Rectal smooth muscle tissue (tissue), 1 donor: Measurements from ENCODE around the gene NOL3.

Experiments
- H3K27ac ChIP-seq: one replicate; pipeline ENCODE4 v1.7.0; 2013; ENCODE audit warnings: low read depth, low read length, inconsistent platforms
- H3K27me3 ChIP-seq: one replicate; pipeline ENCODE4 v1.7.0; 2013; ENCODE audit warnings: low read length; ENCODE audit not compliant: control insufficient read depth, insufficient read depth
- H3K36me3 ChIP-seq: one replicate; pipeline ENCODE4 v1.7.0; 2013; ENCODE audit warnings: low read length; ENCODE audit not compliant: control insufficient read depth, insufficient read depth
- H3K4me1 ChIP-seq: one replicate; pipeline ENCODE4 v1.7.0; 2013; ENCODE audit warnings: low read length; ENCODE audit not compliant: control insufficient read depth, insufficient read depth
- H3K4me3 ChIP-seq: one replicate; pipeline ENCODE4 v1.7.0; 2013; ENCODE audit warnings: low read length
- H3K9ac ChIP-seq: one replicate; pipeline ENCODE4 v1.7.0; 2013; ENCODE audit warnings: low read length

NOL3 gene

DNA sequence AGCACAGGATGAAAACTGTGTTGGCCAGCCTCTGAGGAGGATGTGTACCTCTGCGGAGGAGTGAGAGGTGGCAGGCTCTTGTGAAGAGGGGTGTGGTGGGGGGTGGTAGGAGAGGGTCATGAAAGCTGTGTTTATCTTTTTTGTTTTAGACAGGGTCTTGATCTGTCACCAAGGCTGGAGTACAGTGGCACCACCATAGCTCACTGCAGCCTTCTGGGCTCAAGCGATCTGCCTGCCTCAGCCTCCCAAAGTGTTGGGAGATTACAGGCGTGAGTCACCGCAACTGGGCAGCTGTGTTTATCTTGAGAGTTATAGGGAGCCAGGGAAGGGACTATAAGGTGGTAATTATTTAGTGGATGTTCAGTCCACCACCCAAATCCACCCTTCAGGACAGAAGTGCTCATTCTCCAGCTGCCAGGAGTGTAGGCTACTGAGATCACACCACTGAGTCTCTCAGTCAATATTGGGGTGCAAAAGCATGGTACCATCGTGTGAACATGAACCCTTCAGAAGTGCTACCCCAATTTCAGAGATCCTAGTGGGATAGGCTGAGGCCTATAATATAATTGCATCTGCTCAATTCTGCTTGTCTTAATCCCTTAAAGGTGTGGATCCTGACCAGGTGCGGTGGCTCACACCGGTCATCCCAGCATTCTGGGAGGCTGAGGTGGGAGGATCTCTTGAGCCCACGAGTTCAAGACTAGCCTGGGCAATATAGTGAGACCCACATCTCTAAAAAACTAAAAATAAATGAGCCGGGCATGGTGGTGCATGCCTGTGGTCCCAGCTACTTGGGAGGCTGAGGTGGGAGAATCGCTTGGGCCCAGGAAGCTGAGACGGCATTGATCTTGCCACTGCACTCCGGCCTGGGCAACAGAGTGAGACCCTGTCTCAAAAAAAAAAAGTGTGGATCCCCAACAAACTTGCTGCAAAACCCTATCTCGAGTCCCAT is 20.4 kb downstream of the NOL3 start:
- Histone ChIP-seq H3K27ac (no peak overlapping the region), H3K36me3 (peaks cover 11% of the 10 kb centered on the region), H3K4me1 (peaks cover 12% of the 10 kb centered on the region), H3K27me3 (no peaks in the 10 kb centered on the region), H3K4me3 (no peak overlapping the region), H3K9ac (no peak overlapping the region)

DNA sequence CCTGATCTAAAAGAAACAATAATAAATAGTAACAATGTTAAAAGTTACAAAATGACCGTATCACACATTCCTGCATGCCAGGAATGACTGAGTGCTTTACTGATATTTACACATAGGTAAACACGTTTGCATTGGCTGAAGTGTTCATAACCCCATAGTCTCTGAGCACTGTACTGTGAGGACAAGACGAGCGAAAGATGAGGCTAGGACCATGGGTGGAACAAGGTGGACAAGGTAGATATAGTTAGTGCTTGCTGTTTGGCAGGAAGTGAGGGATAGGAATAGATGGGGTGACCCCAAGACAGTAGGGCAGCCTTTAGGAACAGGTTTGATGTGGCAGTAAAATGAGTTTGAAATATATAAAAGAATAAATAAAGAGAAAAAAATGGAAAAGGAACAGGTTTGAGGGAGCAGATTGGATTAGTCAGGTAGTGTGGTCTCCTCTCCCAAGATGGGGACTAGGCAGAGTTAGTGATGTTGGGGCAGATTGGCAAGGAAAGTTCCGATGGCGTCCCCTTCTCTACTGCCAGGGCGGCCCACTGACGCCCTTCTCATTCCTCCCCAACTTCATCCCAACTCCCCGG is 21.2 kb downstream of the NOL3 start:
- Histone ChIP-seq H3K27ac (no peak overlapping the region), H3K4me1 (peaks cover 12% of the 10 kb centered on the region), H3K27me3 (no peaks in the 10 kb centered on the region), H3K9ac (no peak overlapping the region), H3K36me3 (peaks cover 17% of the 10 kb centered on the region), H3K4me3 (peak overlapping the region; percentile 40)

- no peaks in the 10 kb centered on the region for H3K27me3 ChIP-seq
- peak within 1 kb of the TSS; percentile 97 for H3K4me3 ChIP-seq
- H3K9ac ChIP-seq: peak within 1 kb of the TSS; percentile 95
- peak within 1 kb of the TSS; percentile 40 for H3K27ac ChIP-seq
- peaks cover 12% of the 10 kb centered on the region for H3K4me1 ChIP-seq
- H3K36me3 ChIP-seq: peaks cover 23% of the 10 kb centered on the region
These were observed 21.8 kb downstream of the NOL3 start, which contains the start of gene E2F4 for GRCh38 chr16:67191995-67192681. TSS of gene E2F4 (plus strand) at chr16:67192155. CDS start at chr16:67192228, 73 bp downstream.

GRCh38 chr16:67192781-67193361 is 22.5 kb downstream of the NOL3 start:
- peaks cover 12% of the 10 kb centered on the region for H3K4me1 ChIP-seq
- H3K36me3 ChIP-seq: peaks cover 30% of the 10 kb centered on the region
- no peak overlapping the region for H3K27ac ChIP-seq
- H3K27me3 ChIP-seq: no peaks in the 10 kb centered on the region
- peak overlapping the region; percentile 97 for H3K4me3 ChIP-seq
- peak overlapping the region; percentile 95 for H3K9ac ChIP-seq

DNA sequence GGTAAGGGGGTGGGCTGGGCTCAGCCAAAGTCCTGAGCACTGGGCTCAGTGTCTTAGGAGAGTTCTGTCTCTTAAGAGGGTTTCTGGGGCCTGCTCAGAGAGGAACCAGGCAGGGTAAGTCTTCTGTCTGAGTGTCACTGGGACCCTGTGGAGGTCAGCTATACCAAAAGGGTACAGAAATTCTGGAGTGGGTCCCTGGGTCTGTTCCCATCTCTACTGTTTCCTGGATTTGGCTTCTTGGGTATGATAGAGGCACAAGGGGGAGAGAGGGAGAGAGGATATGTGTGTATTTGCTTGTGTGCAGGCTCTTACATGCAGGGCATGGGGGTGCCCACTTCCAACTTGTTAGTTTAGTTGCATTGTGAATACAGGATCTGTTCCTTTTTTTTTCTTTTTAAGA is 23.2 kb downstream of the NOL3 start:
- Histone ChIP-seq H3K27me3 (no peaks in the 10 kb centered on the region), H3K27ac (no peak overlapping the region), H3K36me3 (peaks cover 34% of the 10 kb centered on the region), H3K4me3 (peak overlapping the region; percentile 97), H3K9ac (peak overlapping the region; percentile 95), H3K4me1 (peaks cover 12% of the 10 kb centered on the region)

DNA sequence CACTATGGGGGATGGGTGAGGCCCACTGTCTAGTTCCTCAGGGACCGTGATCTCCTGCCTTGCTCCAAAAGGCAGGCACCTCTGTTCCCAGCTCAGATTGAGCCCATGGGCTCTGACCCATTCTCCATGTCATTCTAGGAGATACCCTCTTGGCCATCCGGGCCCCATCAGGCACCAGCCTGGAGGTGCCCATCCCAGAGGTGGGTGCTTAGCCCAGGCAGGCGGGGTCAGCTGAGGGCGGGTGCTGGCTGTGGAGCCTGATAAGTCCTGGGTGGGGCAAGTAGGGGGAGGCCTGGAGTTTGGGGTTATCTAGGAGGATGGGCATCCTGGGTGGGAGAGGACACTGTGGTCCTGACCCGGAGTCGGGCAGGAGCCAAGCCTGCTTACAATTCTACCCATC is 23.9 kb downstream of the NOL3 start:
- no peak overlapping the region for H3K9ac ChIP-seq
- peaks cover 34% of the 10 kb centered on the region for H3K36me3 ChIP-seq
- H3K4me1 ChIP-seq: peaks cover 12% of the 10 kb centered on the region
- no peak overlapping the region for H3K27ac ChIP-seq
- H3K4me3 ChIP-seq: no peak overlapping the region
- no peaks in the 10 kb centered on the region for H3K27me3 ChIP-seq

- Histone ChIP-seq H3K27me3 (no peaks in the 10 kb centered on the region), H3K27ac (no peak overlapping the region), H3K4me3 (no peak overlapping the region), H3K4me1 (peaks cover 12% of the 10 kb centered on the region), H3K9ac (no peak overlapping the region), H3K36me3 (peaks cover 34% of the 10 kb centered on the region)
These were observed 25.3 kb downstream of the NOL3 start for GRCh38 chr16:67195676-67196075.

- no peaks in the 10 kb centered on the region for H3K27me3 ChIP-seq
- H3K4me3 ChIP-seq: no peak overlapping the region
- H3K36me3 ChIP-seq: peaks cover 36% of the 10 kb centered on the region
- H3K9ac ChIP-seq: no peak overlapping the region
- H3K4me1 ChIP-seq: peaks cover 12% of the 10 kb centered on the region
- H3K27ac ChIP-seq: no peak overlapping the region
These were observed 26.5 kb downstream of the NOL3 start for GRCh38 chr16:67196881-67197280.

GRCh38 chr16:67197704-67198103 is 27.4 kb downstream of the NOL3 start:
- H3K9ac ChIP-seq: no peak overlapping the region
- peaks cover 42% of the 10 kb centered on the region for H3K36me3 ChIP-seq
- peaks cover 9% of the 10 kb centered on the region for H3K4me1 ChIP-seq
- H3K4me3 ChIP-seq: no peak overlapping the region
- no peak overlapping the region for H3K27ac ChIP-seq
- no peaks in the 10 kb centered on the region for H3K27me3 ChIP-seq

DNA sequence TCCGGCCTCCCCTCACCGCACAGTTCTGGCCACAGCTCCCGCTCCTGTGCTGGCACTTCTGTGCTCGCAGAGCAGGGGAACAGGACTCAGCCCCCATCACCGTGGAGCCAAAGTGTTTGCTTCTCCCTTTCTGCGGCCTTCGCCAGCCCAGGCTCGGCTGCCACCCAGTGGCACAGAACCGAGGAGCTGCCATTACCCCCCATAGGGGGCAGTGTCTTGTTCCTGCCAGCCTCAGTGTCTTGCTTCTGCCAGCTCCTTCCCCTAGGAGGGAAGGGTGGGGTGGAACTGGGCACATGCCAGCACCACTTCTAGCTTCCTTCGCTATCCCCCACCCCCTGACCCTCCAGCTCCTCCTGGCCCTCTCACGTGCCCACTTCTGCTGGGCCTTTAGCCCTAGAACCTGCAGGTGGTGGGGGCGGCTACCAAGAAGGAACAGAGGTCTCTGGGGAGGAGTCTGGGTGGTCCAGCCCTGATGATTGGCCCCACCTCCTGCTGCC is 27.9 kb downstream of the NOL3 start:
- Histone ChIP-seq H3K4me3 (no peak overlapping the region), H3K36me3 (peaks cover 46% of the 10 kb centered on the region), H3K27ac (no peak overlapping the region), H3K4me1 (peaks cover 3% of the 10 kb centered on the region), H3K9ac (no peak overlapping the region), H3K27me3 (no peaks in the 10 kb centered on the region)

- no peaks in the 10 kb centered on the region for H3K27me3 ChIP-seq
- H3K27ac ChIP-seq: no peak within 1 kb of the TSS
- H3K9ac ChIP-seq: peak within 1 kb of the TSS; percentile 45
- H3K36me3 ChIP-seq: peaks cover 46% of the 10 kb centered on the region
- peak within 1 kb of the TSS; percentile 64 for H3K4me3 ChIP-seq
- no peaks in the 10 kb centered on the region for H3K4me1 ChIP-seq
These were observed 28.9 kb downstream of the NOL3 start, which contains the start of gene ELMO3 for GRCh38 chr16:67199011-67199807. TSS of gene ELMO3 (plus strand) at chr16:67199131. CDS start at chr16:67199327, 196 bp downstream.
